Tibial nerve (tissue), 4 donors: ENCODE data around the gene PTPRG.

Experiments
- CTCF ChIP-seq, 5 experiments: fragments of 200-600 bp in 3 of 5; fragments of 450-650 bp in 2 of 5; sonication (generic) in 3 of 5; IDR thresholded peaks; one replicate each; pipeline ENCODE4 v1.5.1; 2016 to 2019; ENCODE audit warnings: antibody characterized with exemption in 5 of 5, mild to moderate bottlenecking in 3 of 5, moderate library complexity in 2 of 5
- EP300 ChIP-seq, 2 donors: sonication (generic); formaldehyde crosslinking; IDR thresholded peaks; one replicate each; pipeline ENCODE4 v1.6.1; 2017; ENCODE audit warnings: antibody characterized with exemption in 2 of 2, mild to moderate bottlenecking in 1 of 2
- POLR2A ChIP-seq, 2 donors: fragments of 450-650 bp; IDR thresholded peaks; one replicate each; pipeline ENCODE4 v1.6.1; 2017; ENCODE audit warnings: antibody characterized with exemption in 2 of 2, mild to moderate bottlenecking in 2 of 2, moderate library complexity in 2 of 2

- TF ChIP-seq CTCF (IDR thresholded peaks at IDR 0.05) = no peak
- TF ChIP-seq EP300 (IDR thresholded peaks at IDR 0.05) = no peak
- TF ChIP-seq POLR2A (IDR thresholded peaks at IDR 0.05) = no peak
These were observed 56.3 kb downstream of the PTPRG start for GRCh38 chr3:61617651-61618050.
